K562 (cell line): ENCODE measurements around the gene AIRE. TPM values are rescaled to one million over a fixed set of nuclear protein-coding genes. Genes with fewer than 3 reads are reported as not detected.

Source experiments
- ATAC-seq: fragments of 200-7000 bp; cut with Tn5 transposase; 3 replicates; pipeline ENCODE4 v1.9.1; 2020; ENCODE audit warnings: moderate library complexity
- BruUV-seq: library from RNA; stranded (reverse); fragments of 400-500 nt; replicated peaks from 2 replicates; lab custom pipeline; 2021; lab: Mats Ljungman, UMichigan
- CTCF ChIA-PET: fragments of 300-600 bp; formaldehyde crosslinking; extraction: SDS; loops from one replicate; lab custom pipeline; 2021; ENCODE audit warnings: low intra/inter-chr PET ratio; lab: Yijun Ruan, JAX
- POLR2A ChIA-PET: fragments of 300-600, 350-650 bp; sonication (Branson Sonifier 250); formaldehyde crosslinking; extraction: SDS; loops from one replicate; lab custom pipeline; 2021; ENCODE audit warnings: antibody characterized with exemption, inconsistent platforms; lab: Yijun Ruan, JAX
- DNase-seq, 4 experiments: peaks; one replicate each; pipeline versions ENCODE4 v3.0.0 to v3.0.0-alpha.2; 2011 to 2018; ENCODE audit warnings: low spot score in 3 of 4, mixed read lengths in 3 of 4; ENCODE audit errors: extremely low read depth in 1 of 4
- FAIRE-seq: peaks from 2 replicates; lab custom pipeline; 2011; peaks lifted over from hg19 to GRCh38; lab: Jason Lieb, UNC
- H2AFZ ChIP-seq: 2 replicates; pipeline ENCODE4 v1.6.0; 2011; ENCODE audit warnings: low read depth, low read length, control low read depth, inconsistent platforms
- H3K27ac ChIP-seq: fragments of 200-600 bp; 3 replicates; pipeline ENCODE4 v1.8.0; 2011; ENCODE audit warnings: low read depth, mild to moderate bottlenecking, control low read depth, inconsistent platforms, low read length, moderate library complexity, mixed read lengths; ENCODE audit errors: extremely low read depth
- H3K27me3 ChIP-seq, 2 experiments: fragments of 300-600 bp in 1 of 2; 2 replicates in 1 of 2; 3 replicates in 1 of 2; pipeline versions ENCODE4 v1.6.0 to v1.8.0; 2011; ENCODE audit warnings: inconsistent platforms in 2 of 2, low read length in 2 of 2, mild to moderate bottlenecking in 1 of 2, mixed read lengths in 1 of 2, moderate library complexity in 1 of 2; ENCODE audit not compliant: control insufficient read depth in 2 of 2, insufficient read depth in 2 of 2
- H3K36me3 ChIP-seq: fragments of 300-600 bp; 3 replicates; pipeline ENCODE4 v1.8.0; 2011; ENCODE audit warnings: mild to moderate bottlenecking, low read length, inconsistent platforms; ENCODE audit not compliant: control insufficient read depth, insufficient read depth
- H3K4me1 ChIP-seq, 2 experiments: fragments of 200-600 bp in 1 of 2; replicated peaks in 1 of 2; 2 replicates in 1 of 2; 3 replicates in 1 of 2; pipeline versions ENCODE4 v1.5.1 to v1.8.0; 2011; ENCODE audit warnings: inconsistent platforms in 2 of 2, low read length in 2 of 2, mild to moderate bottlenecking in 1 of 2, mixed read lengths in 1 of 2, moderate library complexity in 1 of 2; ENCODE audit not compliant: control insufficient read depth in 2 of 2, insufficient read depth in 2 of 2
- H3K4me2 ChIP-seq: 2 replicates; pipeline ENCODE4 v1.6.1; 2011; ENCODE audit warnings: low read length, control low read depth, inconsistent platforms, mixed read lengths; ENCODE audit not compliant: insufficient read depth
- H3K4me3 ChIP-seq: fragments of 200-600 bp; sonication (generic), shearing (Covaris generic); 2 replicates; pipeline ENCODE4 v1.5.1; 2016; ENCODE audit warnings: control low read depth, inconsistent platforms
- H3K79me2 ChIP-seq: fragments of 200-600 bp; 3 replicates; pipeline ENCODE4 v1.8.0; 2011; ENCODE audit warnings: low read length, inconsistent platforms; ENCODE audit not compliant: control insufficient read depth, insufficient read depth
- H3K9ac ChIP-seq, 2 experiments: 2 replicates each; pipeline versions ENCODE4 v1.6.0 to v1.6.1; 2011; ENCODE audit warnings: low read depth in 2 of 2, low read length in 2 of 2, control low read depth in 1 of 2, inconsistent platforms in 1 of 2, mild to moderate bottlenecking in 1 of 2, mixed read lengths in 1 of 2; ENCODE audit not compliant: insufficient read depth in 1 of 2
- H3K9me1 ChIP-seq: one replicate; pipeline ENCODE4 v1.6.0; 2011; ENCODE audit warnings: inconsistent platforms, mild to moderate bottlenecking, low read length, moderate library complexity; ENCODE audit not compliant: control insufficient read depth, insufficient read depth
- H3K9me3 ChIP-seq: replicated peaks from 2 replicates; pipeline ENCODE4 v1.5.1; 2011; ENCODE audit warnings: low read depth, low read length, inconsistent platforms; ENCODE audit not compliant: control insufficient read depth, insufficient read depth
- H4K20me1 ChIP-seq: replicated peaks from 2 replicates; pipeline ENCODE4 v1.6.1; 2011; ENCODE audit warnings: low read length, inconsistent platforms, mixed read lengths; ENCODE audit not compliant: control insufficient read depth, insufficient read depth
- BCL6 ChIP-seq: fragments of 250-450 bp; sonication (Bioruptor Pico); IDR thresholded peaks from 2 replicates; pipeline ENCODE4 v1.4.0; 2020
- GTF2F1 ChIP-seq: IDR thresholded peaks from 2 replicates; pipeline ENCODE4 v1.6.1; 2011; ENCODE audit warnings: low read depth, low read length, improper control_type of control experiment
- HNRNPUL1 ChIP-seq: fragments of 200-400 bp; formaldehyde crosslinking; IDR thresholded peaks from 2 replicates; pipeline ENCODE4 v1.6.1; 2017; ENCODE audit warnings: low read length
- POLR2A ChIP-seq: fragments of 450-650 bp; conservative IDR thresholded peaks from 2 replicates; pipeline ENCODE4 v1.6.1; 2016
- POLR2G ChIP-seq: fragments of 200-400 bp; formaldehyde crosslinking; IDR thresholded peaks from 2 replicates; pipeline ENCODE4 v1.6.1; 2017; ENCODE audit warnings: low read depth, mild to moderate bottlenecking, antibody characterized with exemption, low read length, moderate library complexity
- RBM17 ChIP-seq: fragments of 200-400 bp; formaldehyde crosslinking; IDR thresholded peaks from 2 replicates; pipeline ENCODE4 v1.6.1; 2017; ENCODE audit warnings: low read depth, mild to moderate bottlenecking, low read length, borderline replicate concordance
- TCF7L2 ChIP-seq: fragments of 150-350 bp; IDR thresholded peaks from 2 replicates; pipeline ENCODE4 v1.6.1; 2016; ENCODE audit warnings: low read depth, mild to moderate bottlenecking, low read length, moderate library complexity
- WGBS: fragments of 100-300 bp; shearing (Covaris generic); methylation state at CpG from one replicate; pipeline ENCODE4 v1.1.6; 2016; ENCODE audit warnings: low coverage, mixed read lengths; ENCODE audit not compliant: insufficient coverage; ENCODE audit errors: missing lambda C conversion rate; 5-methylcytosine and 5-hydroxymethylcytosine counted together
- in situ Hi-C: fragments of 300-500 bp; cut with MboI; formaldehyde crosslinking; loops from 4 replicates; pipeline ENCODE4 v1.15.0; 2018; ENCODE audit warnings: inconsistent platforms, mixed read lengths
- intact Hi-C: fragments of 100-400 bp; cut with micrococcal nuclease; formaldehyde crosslinking; loops from 2 replicates; pipeline ENCODE4 v1.14.2; 2022
- polyA plus RNA-seq, 8 experiments: library from polyadenylated mRNA; depleted of rRNA in 4 of 8; stranded (reverse) in 5 of 8; unstranded in 3 of 8; fragments of >200 nt; fragmentation: Nextera tagmentation in 2 of 8; fragmentation: Illumina TruSeq in 1 of 8; extraction: Ambion mirVana in 2 of 8; extraction: Trizol in 1 of 8; gene quantifications; 2 replicates each; pipeline versions ENCODE4 v1.2.1 to v1.2.3, GENCODE V29; 2011 to 2014; ENCODE audit warnings: inconsistent platforms in 1 of 8, missing spikeins in 1 of 8
- total RNA-seq, 7 experiments: library from RNA; depleted of rRNA in 6 of 7; stranded (reverse); fragments of >200 nt in 6 of 7; fragmentation: Illumina TruSeq in 2 of 7; extraction: Trizol in 2 of 7; gene quantifications; 2 replicates each; pipeline versions ENCODE4 v1.2.1 to v1.2.3, GENCODE V29; 2011 to 2021; ENCODE audit warnings: low replicate concordance in 1 of 7
- TF ChIP-seq, protein P1 (sequence below): sonication (generic); formaldehyde crosslinking; IDR thresholded peaks from 2 replicates; pipeline ENCODE4 v1.8.1; 2023; ENCODE audit warnings: mild to moderate bottlenecking, missing genetic modification reagents
- TF ChIP-seq, protein P2 (sequence below): fragments of 250-450 bp; sonication (Bioruptor Pico); IDR thresholded peaks from 2 replicates; pipeline ENCODE4 v1.8.0; 2021; ENCODE audit warnings: borderline replicate concordance, mild to moderate bottlenecking, moderate library complexity; ENCODE audit not compliant: poor library complexity, severe bottlenecking
- TF ChIP-seq, protein P3 (sequence below): conservative IDR thresholded peaks from 2 replicates; pipeline ENCODE4 v1.6.1; 2011; ENCODE audit warnings: low read depth, mild to moderate bottlenecking, low read length; ENCODE audit not compliant: control insufficient read depth

AIRE gene
- total and polyA plus RNA-seq, 9 of the 15 experiments (the other 6 are each of a cell fraction or from before 2014, with no cell fraction given): 0.01 TPM; not detected in 8

DNA sequence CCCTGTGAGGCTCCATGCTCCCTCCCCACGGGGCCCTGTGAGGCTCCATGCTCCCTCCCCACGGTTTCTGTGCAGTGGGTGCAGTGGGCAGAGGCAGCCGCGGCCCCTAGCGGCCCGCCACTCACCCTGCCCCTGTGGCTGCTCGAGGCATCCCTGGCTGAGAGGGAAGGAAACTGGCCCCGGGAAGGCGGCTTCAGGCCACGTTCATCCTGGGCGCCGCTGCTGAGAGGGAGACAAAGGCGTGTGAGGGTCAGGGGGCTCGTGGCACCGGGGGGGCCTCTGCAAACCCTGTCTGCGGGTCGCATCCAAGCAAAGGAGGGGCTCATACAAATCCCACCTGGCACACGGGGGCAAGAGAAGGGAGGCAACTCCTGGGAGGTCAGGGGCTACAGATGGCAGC lies 45.0 kb downstream of the AIRE start:
- DNase-seq (no peak), ATAC-seq (no peak), FAIRE-seq (no peak)
- Histone ChIP-seq H3K4me1 (peaks cover 0 to 70% of the 10 kb centered on the region in 2 experiments; a peak in 2 of 5 replicates), H3K4me3 (no peak overlapping the region), H3K36me3 (peaks cover 16% of the 10 kb centered on the region; the same call in 1 of the 3 replicates), H3K9me1 (peaks cover 7% of the 10 kb centered on the region), H3K27me3 (no peaks in the 10 kb centered on the region), H3K79me2 (no peaks in the 10 kb centered on the region), H3K27ac (no peak overlapping the region), H3K4me2 (no peak overlapping the region), H4K20me1 (peaks cover 15% of the 10 kb centered on the region), H2AFZ (no peak overlapping the region), H3K9ac (peak overlapping the region in 1 of 2 experiments; percentile 68; a peak in 1 of 4 replicates), H3K9me3 (no peaks in the 10 kb centered on the region)
- no TSS peak for BruUV-seq
- no peak for TF ChIP-seq BCL6 (CRISPR knock-in tag)
- TF ChIP-seq RBM17: no peak
- no peak for TF ChIP-seq HNRNPUL1
- TF ChIP-seq, protein P1, sequence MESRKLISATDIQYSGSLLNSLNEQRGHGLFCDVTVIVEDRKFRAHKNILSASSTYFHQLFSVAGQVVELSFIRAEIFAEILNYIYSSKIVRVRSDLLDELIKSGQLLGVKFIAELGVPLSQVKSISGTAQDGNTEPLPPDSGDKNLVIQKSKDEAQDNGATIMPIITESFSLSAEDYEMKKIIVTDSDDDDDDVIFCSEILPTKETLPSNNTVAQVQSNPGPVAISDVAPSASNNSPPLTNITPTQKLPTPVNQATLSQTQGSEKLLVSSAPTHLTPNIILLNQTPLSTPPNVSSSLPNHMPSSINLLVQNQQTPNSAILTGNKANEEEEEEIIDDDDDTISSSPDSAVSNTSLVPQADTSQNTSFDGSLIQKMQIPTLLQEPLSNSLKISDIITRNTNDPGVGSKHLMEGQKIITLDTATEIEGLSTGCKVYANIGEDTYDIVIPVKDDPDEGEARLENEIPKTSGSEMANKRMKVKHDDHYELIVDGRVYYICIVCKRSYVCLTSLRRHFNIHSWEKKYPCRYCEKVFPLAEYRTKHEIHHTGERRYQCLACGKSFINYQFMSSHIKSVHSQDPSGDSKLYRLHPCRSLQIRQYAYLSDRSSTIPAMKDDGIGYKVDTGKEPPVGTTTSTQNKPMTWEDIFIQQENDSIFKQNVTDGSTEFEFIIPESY (CRISPR knock-in tag): peak; percentile 76
- peak; percentile 7; the same call in 1 of the 2 replicates for TF ChIP-seq POLR2A
- TF ChIP-seq GTF2F1: no peak
- TF ChIP-seq, protein P2, sequence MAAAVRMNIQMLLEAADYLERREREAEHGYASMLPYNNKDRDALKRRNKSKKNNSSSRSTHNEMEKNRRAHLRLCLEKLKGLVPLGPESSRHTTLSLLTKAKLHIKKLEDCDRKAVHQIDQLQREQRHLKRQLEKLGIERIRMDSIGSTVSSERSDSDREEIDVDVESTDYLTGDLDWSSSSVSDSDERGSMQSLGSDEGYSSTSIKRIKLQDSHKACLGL (CRISPR knock-in tag): no peak
- TF ChIP-seq POLR2G: peak; percentile 58
- no peak for TF ChIP-seq TCF7L2
- TF ChIP-seq, protein P3, sequence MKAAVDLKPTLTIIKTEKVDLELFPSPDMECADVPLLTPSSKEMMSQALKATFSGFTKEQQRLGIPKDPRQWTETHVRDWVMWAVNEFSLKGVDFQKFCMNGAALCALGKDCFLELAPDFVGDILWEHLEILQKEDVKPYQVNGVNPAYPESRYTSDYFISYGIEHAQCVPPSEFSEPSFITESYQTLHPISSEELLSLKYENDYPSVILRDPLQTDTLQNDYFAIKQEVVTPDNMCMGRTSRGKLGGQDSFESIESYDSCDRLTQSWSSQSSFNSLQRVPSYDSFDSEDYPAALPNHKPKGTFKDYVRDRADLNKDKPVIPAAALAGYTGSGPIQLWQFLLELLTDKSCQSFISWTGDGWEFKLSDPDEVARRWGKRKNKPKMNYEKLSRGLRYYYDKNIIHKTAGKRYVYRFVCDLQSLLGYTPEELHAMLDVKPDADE: no peak
- intact Hi-C loops: no loop called here
- POLR2A ChIA-PET: no interaction called here
- CTCF ChIA-PET: no interaction called here
- 58% methylated on average over 15 of the region's 18 CpGs for WGBS
- in situ Hi-C loops: no loop called here
